Nephron (organoid): Measurements from ENCODE around the gene CFAP65.
A peak's percentile ranks its signal among the peaks of the same experiment; 100 is the strongest.

Experiments
- H3K27ac Mint-ChIP-seq, 3 experiments: 2 replicates each; pipeline ENCODE4 v1.8.0; 2020; ENCODE audit warnings: mixed read lengths in 3 of 3, mild to moderate bottlenecking in 2 of 3, moderate library complexity in 1 of 3
- H3K27me3 Mint-ChIP-seq: 2 replicates; pipeline ENCODE4 v1.8.0; 2021; ENCODE audit warnings: low read depth, mild to moderate bottlenecking, moderate library complexity, mixed read lengths
- H3K36me3 Mint-ChIP-seq: 2 replicates; pipeline ENCODE4 v1.8.0; 2020; ENCODE audit warnings: low read depth, mixed read lengths
- H3K4me1 Mint-ChIP-seq: 2 replicates; pipeline ENCODE4 v1.8.0; 2020; ENCODE audit warnings: mixed read lengths
- H3K4me3 Mint-ChIP-seq, 3 experiments: 2 replicates each; pipeline ENCODE4 v1.8.0; 2020; ENCODE audit warnings: mild to moderate bottlenecking in 3 of 3, mixed read lengths in 3 of 3, moderate library complexity in 2 of 3
- H3K9me3 Mint-ChIP-seq: 2 replicates; pipeline ENCODE4 v1.8.0; 2020; ENCODE audit warnings: mixed read lengths
- CTCF ChIP-seq, 3 experiments: fragments of 200-600 bp; sonication (generic); IDR thresholded peaks; one replicate each; pipeline ENCODE4 v1.5.0; 2021; ENCODE audit warnings: antibody characterized with exemption in 3 of 3; ENCODE audit not compliant: unreplicated experiment in 3 of 3

The CFAP65 gene

GRCh38 chr2:218962859-218963492 is 78.3 kb downstream of the CFAP65 start:
- H3K4me3 Mint-ChIP-seq, result peak overlapping the region; percentile 78 to 82 (median 81)
- TF ChIP-seq CTCF (IDR thresholded peaks at IDR 0.05; ENCODE audit: unreplicated experiment in 3 of 3), result no peak
- peaks cover 86% of the 10 kb centered on the region for H3K27me3 Mint-ChIP-seq

GRCh38 chr2:218961651-218962570 is 79.4 kb downstream of the CFAP65 start:
- H3K4me1 Mint-ChIP-seq, result peaks cover 33% of the 10 kb centered on the region
- TF ChIP-seq CTCF (IDR thresholded peaks at IDR 0.05; ENCODE audit: unreplicated experiment in 3 of 3), result no peak
- peaks cover 88% of the 10 kb centered on the region for H3K27me3 Mint-ChIP-seq
- H3K4me3 Mint-ChIP-seq, result peak overlapping the region; percentile 78 to 82 (median 81)
- no peak overlapping the region for H3K27ac Mint-ChIP-seq
- no peaks in the 10 kb centered on the region for H3K36me3 Mint-ChIP-seq
- H3K9me3 Mint-ChIP-seq, result no peaks in the 10 kb centered on the region

More at GRCh38 chr2:218962859-218963492, 78.3 kb downstream of the CFAP65 start:
- Mint-ChIP-seq H3K4me1 (peaks cover 33% of the 10 kb centered on the region), H3K9me3 (no peaks in the 10 kb centered on the region), H3K36me3 (no peaks in the 10 kb centered on the region), H3K27ac (peak overlapping the region in 1 of 3 experiments; percentile 40)

- Mint-ChIP-seq H3K9me3 (no peaks in the 10 kb centered on the region), H3K27me3 (peaks cover 88% of the 10 kb centered on the region), H3K4me3 (peak overlapping the region; percentile 75 to 85 (median 76)), H3K36me3 (no peaks in the 10 kb centered on the region), H3K4me1 (peaks cover 33% of the 10 kb centered on the region), H3K27ac (no peak overlapping the region)
- TF ChIP-seq CTCF (IDR thresholded peaks at IDR 0.05; ENCODE audit: unreplicated experiment in 3 of 3), result no peak
Observed at GRCh38 chr2:218961229-218961628, 80.1 kb downstream of the CFAP65 start.

GRCh38 chr2:218960309-218961165 is 80.8 kb downstream of the CFAP65 start:
- peak overlapping the region; percentile 76 to 85 (median 80) for H3K4me3 Mint-ChIP-seq
- no peak for TF ChIP-seq CTCF (IDR thresholded peaks at IDR 0.05; ENCODE audit: unreplicated experiment in 3 of 3)
- peaks cover 93% of the 10 kb centered on the region for H3K27me3 Mint-ChIP-seq
- no peaks in the 10 kb centered on the region for H3K9me3 Mint-ChIP-seq
- no peaks in the 10 kb centered on the region for H3K36me3 Mint-ChIP-seq
- no peak overlapping the region for H3K27ac Mint-ChIP-seq
- H3K4me1 Mint-ChIP-seq, result peaks cover 33% of the 10 kb centered on the region

- TF ChIP-seq CTCF (IDR thresholded peaks at IDR 0.05; ENCODE audit: unreplicated experiment in 3 of 3), result no peak
- Mint-ChIP-seq H3K4me1 (peaks cover 38% of the 10 kb centered on the region), H3K4me3 (peak overlapping the region in 1 of 3 experiments; percentile 50), H3K27ac (no peak overlapping the region), H3K9me3 (no peaks in the 10 kb centered on the region), H3K36me3 (no peaks in the 10 kb centered on the region), H3K27me3 (peaks cover 93% of the 10 kb centered on the region)
Observed at GRCh38 chr2:218959761-218960308, 81.5 kb downstream of the CFAP65 start.
